ENCODE measurements around the gene CD6. TPM values are rescaled to one million over a fixed set of nuclear protein-coding genes. Genes with fewer than 3 reads are reported as not detected.

The CD6 gene
- total and polyA plus RNA-seq, 9 donors: 0.18 to 2.0 (median 0.65) TPM

DNA sequence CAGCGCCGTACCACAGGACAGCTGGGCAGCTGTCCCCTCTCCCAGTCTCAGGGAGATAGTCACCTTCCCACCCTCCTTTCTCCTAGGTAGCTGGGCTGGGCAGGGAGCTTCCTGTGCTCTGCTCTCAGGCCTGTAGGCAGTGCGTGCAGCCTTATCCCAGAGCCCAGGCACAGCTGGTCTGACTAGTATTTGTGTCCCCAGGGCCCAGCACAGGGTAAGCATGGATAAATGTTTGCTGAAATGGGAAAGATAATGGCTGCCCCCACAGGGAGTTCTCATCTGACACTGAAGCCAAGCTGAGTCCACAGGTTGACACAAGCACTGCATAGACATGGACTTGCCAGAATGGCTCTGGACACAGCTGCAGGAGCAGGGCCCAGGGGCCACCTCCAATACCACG, 29.3 kb upstream of the CD6 start:
- Histone ChIP-seq H3K4me1 (ENCODE audit: control insufficient read depth, insufficient read depth, low read length) (peaks cover 9% of the 10 kb centered on the region), H3K27me3 (ENCODE audit: control insufficient read depth, insufficient read depth, low read length) (peaks cover 2% of the 10 kb centered on the region), H3K4me3 (ENCODE audit: low read length) (no peak overlapping the region), H3K36me3 (ENCODE audit: control insufficient read depth, insufficient read depth, low read length) (peaks cover 27% of the 10 kb centered on the region), H3K27ac (ENCODE audit: low read length) (no peak overlapping the region), H3K9me3 (replicated peaks; ENCODE audit: control insufficient read depth, low read depth, low read length) (no peaks in the 10 kb centered on the region)
- no peak for DNase-seq
- WGBS (ENCODE audit: insufficient coverage): 78% methylated on average over 3 of the region's 4 CpGs

DNA sequence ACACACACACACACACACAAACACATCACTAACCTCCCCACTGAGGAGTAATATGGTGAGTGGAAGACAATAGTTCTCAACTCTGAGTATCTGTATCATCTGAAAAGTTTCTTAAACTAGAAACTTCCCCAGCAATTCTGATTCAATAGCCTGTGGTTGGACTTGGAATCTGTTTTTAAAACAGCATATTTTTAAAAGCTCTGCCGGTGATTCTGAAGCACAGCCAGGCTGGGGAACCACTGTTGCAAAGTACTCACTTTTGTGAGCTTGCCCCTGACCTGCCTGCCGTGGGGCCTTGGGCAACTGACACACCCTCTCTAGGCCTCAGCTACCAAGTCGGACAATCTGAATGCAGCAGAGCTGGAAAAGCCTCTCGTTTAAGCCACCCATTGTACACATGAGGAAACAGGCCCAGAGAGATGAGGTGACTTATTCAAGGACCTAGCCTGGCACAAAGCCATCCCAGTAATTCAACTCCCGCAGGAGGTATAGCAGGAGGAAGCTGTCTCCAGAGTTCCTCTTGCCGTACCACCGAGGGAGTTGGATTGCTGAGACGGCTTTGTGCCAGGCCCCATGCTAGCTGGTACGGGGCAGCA, 28.4 kb upstream of the CD6 start:
- DNase-seq: no peak
- H3K36me3 ChIP-seq (ENCODE audit: control insufficient read depth, insufficient read depth, low read length): peaks cover 22% of the 10 kb centered on the region
- H3K27ac ChIP-seq (ENCODE audit: low read length): no peak overlapping the region
- WGBS (ENCODE audit: insufficient coverage): 20% methylated on average over 2 of the region's 9 CpGs
- H3K27me3 ChIP-seq (ENCODE audit: control insufficient read depth, insufficient read depth, low read length): peaks cover 2% of the 10 kb centered on the region
- H3K4me3 ChIP-seq (ENCODE audit: low read length): no peak overlapping the region
- H3K4me1 ChIP-seq (ENCODE audit: control insufficient read depth, insufficient read depth, low read length): peaks cover 14% of the 10 kb centered on the region
- H3K9me3 ChIP-seq (replicated peaks; ENCODE audit: control insufficient read depth, low read depth, low read length): no peaks in the 10 kb centered on the region

DNA sequence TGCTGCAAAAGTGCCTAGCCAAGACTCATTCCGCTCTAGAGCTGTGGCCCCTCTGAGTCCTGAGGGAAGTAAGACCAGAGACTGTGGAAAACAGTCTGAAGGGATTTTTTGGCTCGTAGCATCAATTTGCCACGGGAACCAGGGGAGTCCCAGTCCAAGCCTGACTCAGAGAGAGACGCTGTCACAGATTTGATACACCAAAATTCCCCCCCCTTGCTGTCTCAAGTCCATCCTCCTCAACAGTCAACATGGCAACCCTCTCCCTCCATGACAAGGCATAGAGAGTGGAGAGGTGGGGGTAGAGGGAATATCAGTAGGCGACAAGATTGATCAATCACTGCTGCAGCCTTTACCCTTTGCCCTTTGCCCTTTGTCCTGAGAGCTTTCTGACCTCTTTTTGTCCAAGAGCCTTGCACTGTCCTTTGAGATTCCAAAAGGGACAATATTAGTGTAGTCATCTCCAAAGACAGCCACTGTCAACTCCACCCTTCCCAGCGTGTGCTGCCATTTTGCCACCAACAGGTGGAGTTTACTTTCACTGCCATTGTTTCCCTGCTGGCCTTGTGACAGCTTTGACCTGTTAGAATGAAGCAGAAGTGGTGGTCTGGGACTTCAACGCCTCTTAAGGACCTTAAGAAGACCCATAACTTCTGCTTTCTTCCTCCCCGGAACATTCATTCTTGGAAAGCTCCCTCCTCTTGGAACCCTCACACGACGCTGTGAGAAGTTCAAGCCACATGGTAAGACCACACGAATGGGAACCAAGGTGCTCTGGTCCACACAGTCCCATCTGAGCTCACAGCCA, 26.8 kb upstream of the CD6 start:
- peaks cover 16% of the 10 kb centered on the region for H3K36me3 ChIP-seq (ENCODE audit: control insufficient read depth, insufficient read depth, low read length)
- H3K4me3 ChIP-seq (ENCODE audit: low read length): no peak overlapping the region
- no peak for DNase-seq
- H3K27me3 ChIP-seq (ENCODE audit: control insufficient read depth, insufficient read depth, low read length): peaks cover 2% of the 10 kb centered on the region
- WGBS (ENCODE audit: insufficient coverage): 73% methylated on average over 7 of the region's 11 CpGs
- H3K27ac ChIP-seq (ENCODE audit: low read length): no peak overlapping the region
- H3K4me1 ChIP-seq (ENCODE audit: control insufficient read depth, insufficient read depth, low read length): peaks cover 19% of the 10 kb centered on the region
- no peaks in the 10 kb centered on the region for H3K9me3 ChIP-seq (replicated peaks; ENCODE audit: control insufficient read depth, low read depth, low read length)

DNA sequence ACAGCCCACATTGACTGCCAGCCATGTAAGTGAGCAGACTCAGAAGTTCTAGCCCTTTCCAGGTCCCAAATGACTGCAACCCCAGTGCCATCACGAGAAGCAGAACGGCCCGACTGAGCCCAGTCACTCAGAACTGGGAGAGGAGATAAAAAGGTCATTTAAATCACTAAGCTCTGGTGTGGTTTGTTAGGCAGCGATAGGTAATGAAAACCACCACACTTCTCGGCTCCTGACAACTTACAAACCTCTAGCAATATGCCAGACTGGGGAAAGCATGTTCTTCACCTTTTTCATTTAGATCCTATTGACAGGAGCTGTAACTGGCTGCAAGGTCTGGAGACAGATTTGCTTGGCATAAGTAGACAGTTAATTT, 26.2 kb upstream of the CD6 start:
- H3K9me3 ChIP-seq (replicated peaks; ENCODE audit: control insufficient read depth, low read depth, low read length): no peaks in the 10 kb centered on the region
- DNase-seq: no peak
- peaks cover 2% of the 10 kb centered on the region for H3K27me3 ChIP-seq (ENCODE audit: control insufficient read depth, insufficient read depth, low read length)
- H3K4me1 ChIP-seq (ENCODE audit: control insufficient read depth, insufficient read depth, low read length): peaks cover 22% of the 10 kb centered on the region
- WGBS (ENCODE audit: insufficient coverage): 85% methylated on average over 4 of the region's 5 CpGs
- H3K36me3 ChIP-seq (ENCODE audit: control insufficient read depth, insufficient read depth, low read length): peaks cover 14% of the 10 kb centered on the region
- H3K27ac ChIP-seq (ENCODE audit: low read length): no peak overlapping the region
- H3K4me3 ChIP-seq (ENCODE audit: low read length): no peak overlapping the region

DNA sequence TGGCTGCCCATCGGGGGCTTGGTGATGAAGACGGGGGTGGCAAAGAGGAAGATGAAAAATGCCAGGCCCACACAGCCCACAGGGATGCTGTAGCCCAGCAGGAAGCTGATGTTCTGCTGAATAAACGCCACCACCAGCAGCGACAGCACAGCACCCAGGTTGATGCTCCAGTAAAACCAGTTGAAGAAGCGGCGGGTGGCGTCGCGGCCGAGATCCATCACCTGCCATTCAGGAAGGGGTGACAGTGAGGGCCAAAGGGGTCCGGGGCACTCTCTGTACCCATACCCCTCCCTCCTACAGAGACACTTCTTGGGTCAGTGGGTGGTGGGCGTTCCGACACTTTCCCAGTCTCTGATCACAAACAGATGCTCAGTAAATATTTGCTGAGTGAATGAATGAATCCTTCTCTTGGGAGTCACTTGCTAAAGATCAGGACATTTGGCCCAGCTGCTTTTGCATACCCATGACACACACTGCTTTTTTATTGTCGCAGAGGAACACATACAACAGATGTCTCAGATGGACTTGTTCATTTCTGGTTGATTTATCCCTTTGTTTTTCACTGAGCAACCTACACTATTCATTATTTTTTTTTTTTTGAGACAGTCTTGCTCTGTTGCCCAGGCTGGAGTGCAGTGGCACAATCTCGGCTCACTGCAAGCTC, 24.7 kb upstream of the CD6 start:
- DNase-seq: peak; percentile 55
- Histone ChIP-seq H3K9me3 (replicated peaks; ENCODE audit: control insufficient read depth, low read depth, low read length) (no peaks in the 10 kb centered on the region), H3K36me3 (ENCODE audit: control insufficient read depth, insufficient read depth, low read length) (peaks cover 10% of the 10 kb centered on the region), H3K27ac (ENCODE audit: low read length) (no peak overlapping the region), H3K27me3 (ENCODE audit: control insufficient read depth, insufficient read depth, low read length) (peaks cover 8% of the 10 kb centered on the region), H3K4me3 (ENCODE audit: low read length) (no peak overlapping the region), H3K4me1 (ENCODE audit: control insufficient read depth, insufficient read depth, low read length) (peaks cover 32% of the 10 kb centered on the region)
- WGBS (ENCODE audit: insufficient coverage): 49% methylated on average over 3 of the region's 15 CpGs

DNA sequence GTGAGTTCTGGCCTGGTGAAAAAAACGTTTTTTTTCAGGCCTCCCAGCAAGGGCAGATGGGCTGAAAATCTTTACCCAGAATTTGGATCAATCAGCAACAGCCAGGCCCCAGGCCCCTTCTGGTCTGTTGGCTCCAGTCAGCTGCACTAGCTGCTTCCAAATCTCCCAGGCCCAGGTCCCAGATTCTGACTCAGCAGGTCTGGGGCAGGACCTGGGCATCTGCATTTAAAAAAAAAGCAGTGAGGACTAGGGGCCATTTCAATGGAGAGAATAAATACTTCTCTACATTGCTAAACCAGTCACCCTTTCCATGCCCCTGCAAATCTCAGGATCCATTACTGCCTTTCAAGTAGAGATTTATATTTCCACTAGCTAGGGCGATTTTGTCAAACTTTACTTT, 23.8 kb upstream of the CD6 start:
- Histone ChIP-seq H3K27ac (ENCODE audit: low read length) (peak overlapping the region; percentile 62), H3K9me3 (replicated peaks; ENCODE audit: control insufficient read depth, low read depth, low read length) (no peaks in the 10 kb centered on the region), H3K4me1 (ENCODE audit: control insufficient read depth, insufficient read depth, low read length) (peaks cover 40% of the 10 kb centered on the region), H3K36me3 (ENCODE audit: control insufficient read depth, insufficient read depth, low read length) (peaks cover 8% of the 10 kb centered on the region), H3K27me3 (ENCODE audit: control insufficient read depth, insufficient read depth, low read length) (peaks cover 10% of the 10 kb centered on the region), H3K4me3 (ENCODE audit: low read length) (no peak overlapping the region)
- WGBS (ENCODE audit: insufficient coverage): 0% methylated on average over 1 of the region's 2 CpGs
- peak; percentile 41 for DNase-seq

DNA sequence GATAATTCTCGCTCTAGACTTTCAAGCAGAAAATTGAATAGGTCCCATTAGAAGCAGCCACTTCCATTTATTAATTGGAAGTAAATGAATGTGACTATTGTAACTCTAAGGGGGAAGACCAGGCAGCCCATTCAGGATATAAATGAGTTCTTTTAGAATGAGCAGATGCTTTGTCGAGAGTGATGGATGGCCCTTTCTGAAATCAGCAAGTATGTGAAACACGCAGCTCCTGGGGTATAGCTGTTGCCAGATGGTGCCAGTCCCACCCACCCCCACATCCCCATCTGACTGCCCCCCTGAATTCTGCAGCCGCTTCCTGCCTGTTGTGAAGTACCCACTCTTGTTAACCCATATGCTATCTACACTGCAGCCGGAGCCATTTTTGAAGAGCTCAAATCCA, 23.2 kb upstream of the CD6 start:
- Histone ChIP-seq H3K27me3 (ENCODE audit: control insufficient read depth, insufficient read depth, low read length) (peaks cover 10% of the 10 kb centered on the region), H3K36me3 (ENCODE audit: control insufficient read depth, insufficient read depth, low read length) (peaks cover 8% of the 10 kb centered on the region), H3K4me3 (ENCODE audit: low read length) (no peak overlapping the region), H3K4me1 (ENCODE audit: control insufficient read depth, insufficient read depth, low read length) (peaks cover 39% of the 10 kb centered on the region), H3K27ac (ENCODE audit: low read length) (peak overlapping the region; percentile 38), H3K9me3 (replicated peaks; ENCODE audit: control insufficient read depth, low read depth, low read length) (no peaks in the 10 kb centered on the region)
- no peak for DNase-seq
- WGBS (ENCODE audit: insufficient coverage): 79% methylated on average over 2 of the region's 5 CpGs

DNA sequence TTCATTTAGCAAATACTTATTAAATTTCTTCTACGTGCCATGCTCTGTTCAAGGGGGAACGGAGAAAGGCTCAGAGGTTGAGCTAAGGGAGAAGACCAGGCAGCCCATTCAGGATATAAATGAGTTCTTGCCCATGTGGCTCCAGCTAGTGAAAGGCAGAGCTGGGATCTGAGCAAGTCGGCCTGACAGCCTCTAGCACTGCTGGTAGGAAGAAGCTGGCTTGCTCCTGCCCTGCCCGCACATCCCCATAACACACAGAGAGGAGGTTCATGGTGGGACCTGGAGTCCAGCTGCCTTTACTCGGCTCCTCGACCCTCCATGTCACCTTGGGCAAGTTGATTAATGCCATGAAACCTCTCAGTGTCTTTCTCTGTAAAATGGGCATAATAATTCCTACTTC, 21.5 kb upstream of the CD6 start:
- Histone ChIP-seq H3K27me3 (ENCODE audit: control insufficient read depth, insufficient read depth, low read length) (peaks cover 10% of the 10 kb centered on the region), H3K4me1 (ENCODE audit: control insufficient read depth, insufficient read depth, low read length) (peaks cover 42% of the 10 kb centered on the region), H3K27ac (ENCODE audit: low read length) (no peak overlapping the region), H3K36me3 (ENCODE audit: control insufficient read depth, insufficient read depth, low read length) (peaks cover 4% of the 10 kb centered on the region), H3K4me3 (ENCODE audit: low read length) (peak overlapping the region; percentile 42), H3K9me3 (replicated peaks; ENCODE audit: control insufficient read depth, low read depth, low read length) (no peaks in the 10 kb centered on the region)
- WGBS (ENCODE audit: insufficient coverage): 50% methylated on average over 2 of the region's 6 CpGs
- DNase-seq: no peak

DNA sequence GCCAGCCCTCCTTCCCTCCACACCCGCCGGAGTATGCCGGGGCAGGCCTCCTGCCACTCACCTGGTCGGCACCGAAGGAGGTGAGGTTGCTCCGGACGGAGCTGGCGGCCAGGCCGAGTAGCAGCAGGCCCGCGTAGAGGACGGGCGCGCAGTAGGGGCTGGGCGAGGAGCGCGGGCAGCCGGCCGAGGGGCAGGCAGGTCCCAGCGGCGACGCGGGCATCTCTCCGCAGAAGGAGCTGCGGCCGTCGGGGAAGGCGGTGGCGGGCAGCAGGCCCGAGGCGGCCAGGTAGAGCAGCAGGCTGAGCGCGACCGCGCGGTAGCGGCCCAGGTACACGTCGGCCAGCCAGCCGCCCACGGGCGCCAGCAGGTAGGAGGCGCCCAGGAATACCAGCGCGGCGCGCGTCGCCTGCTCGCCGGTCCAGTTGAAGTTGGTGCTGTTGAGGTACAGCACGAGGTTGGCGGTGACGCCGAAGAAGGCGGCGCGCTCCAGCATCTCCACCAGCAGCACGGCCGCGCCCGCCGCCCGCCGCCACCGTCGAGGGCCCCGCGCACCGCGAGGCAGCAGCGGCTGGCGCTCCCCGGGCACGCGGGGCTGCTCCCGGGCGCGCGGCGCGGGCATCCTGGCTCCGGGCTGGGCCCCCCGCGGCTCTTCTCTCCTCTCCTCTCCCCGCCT, 20.4 kb upstream of the CD6 start:
- Histone ChIP-seq H3K27ac (ENCODE audit: low read length) (peak overlapping the region; percentile 10), H3K4me3 (ENCODE audit: low read length) (peak overlapping the region; percentile 42), H3K36me3 (ENCODE audit: control insufficient read depth, insufficient read depth, low read length) (peaks cover 4% of the 10 kb centered on the region), H3K4me1 (ENCODE audit: control insufficient read depth, insufficient read depth, low read length) (peaks cover 42% of the 10 kb centered on the region), H3K27me3 (ENCODE audit: control insufficient read depth, insufficient read depth, low read length) (peaks cover 10% of the 10 kb centered on the region), H3K9me3 (replicated peaks; ENCODE audit: control insufficient read depth, low read depth, low read length) (no peaks in the 10 kb centered on the region)
- DNase-seq: peak; percentile 51
- WGBS (ENCODE audit: insufficient coverage): 8% methylated on average over 82 of the region's 86 CpGs

DNA sequence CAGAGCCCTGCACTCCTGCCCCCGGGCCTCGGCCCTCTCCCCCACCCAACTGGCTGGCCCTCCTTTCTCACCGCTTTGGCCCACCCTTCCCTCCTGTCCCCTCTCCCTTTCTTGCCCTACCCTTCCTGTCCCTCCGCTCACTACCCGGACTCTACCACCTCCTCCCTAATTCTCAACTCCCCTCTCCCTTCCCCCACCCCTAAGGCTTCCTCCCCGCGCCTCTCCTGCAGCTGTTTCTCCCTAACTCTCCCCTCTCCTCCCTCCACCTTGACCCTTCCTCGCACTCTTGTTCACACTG, 19.9 kb upstream of the CD6 start:
- WGBS (ENCODE audit: insufficient coverage): 11% methylated on average over 8 of the region's 8 CpGs
- Histone ChIP-seq H3K4me1 (ENCODE audit: control insufficient read depth, insufficient read depth, low read length) (peaks cover 39% of the 10 kb centered on the region), H3K4me3 (ENCODE audit: low read length) (peak overlapping the region; percentile 41)

More for the DNA sequence above, 19.9 kb upstream of the CD6 start:
- Histone ChIP-seq H3K9me3 (replicated peaks; ENCODE audit: control insufficient read depth, low read depth, low read length) (no peaks in the 10 kb centered on the region), H3K27ac (ENCODE audit: low read length) (peak overlapping the region; percentile 86), H3K27me3 (ENCODE audit: control insufficient read depth, insufficient read depth, low read length) (peaks cover 9% of the 10 kb centered on the region), H3K36me3 (ENCODE audit: control insufficient read depth, insufficient read depth, low read length) (peaks cover under 1% of the 10 kb centered on the region)
- DNase-seq: peak; percentile 27

All from muscle of leg (tissue), 11 donors.